ENCODE results near the gene CUTA. TPM values are rescaled to one million over a fixed set of nuclear protein-coding genes. Genes with fewer than 3 reads are reported as not detected.

The CUTA gene
- total and polyA plus RNA-seq, 2 experiments from 2014 or later, result 207 to 421 TPM

- ATAC-seq, result no peak
- Histone ChIP-seq H3K79me2 (replicated peaks; ENCODE audit: insufficient read depth) (peaks cover 27% of the 10 kb centered on the region), H3K4me3 (no peak overlapping the region), H4K20me1 (replicated peaks; ENCODE audit: insufficient read depth) (peaks cover 3% of the 10 kb centered on the region; the same call in 1 of the 2 replicates), H3K4me1 (ENCODE audit: insufficient read depth) (peaks cover 16% of the 10 kb centered on the region), H3K9me2 (ENCODE audit: insufficient read depth) (no peaks in the 10 kb centered on the region), H3K4me2 (no peak overlapping the region), H3K27me3 (ENCODE audit: insufficient read depth) (no peaks in the 10 kb centered on the region), H3K27ac (ENCODE audit: low read depth) (no peak overlapping the region), H3K36me3 (ENCODE audit: insufficient read depth) (peaks cover 55% of the 10 kb centered on the region), H3F3A (replicated peaks; ENCODE audit: low read depth) (peaks cover 6% of the 10 kb centered on the region; the same call in 1 of the 2 replicates), H2AFZ (no peak overlapping the region)
- no peaks in the 10 kb centered on the region; the same call in 2 of the 3 replicates for H3K9me3 Mint-ChIP-seq
- peaks cover 17% of the 10 kb centered on the region for H3K27me3 Mint-ChIP-seq (ENCODE audit: insufficient read depth, low read depth, poor library complexity)
- no peak overlapping the region for H3K27ac Mint-ChIP-seq
- TF ChIP-seq ETS1 (IDR thresholded peaks at IDR 0.05) (no peak), NANOG (IDR thresholded peaks at IDR 0.05; ENCODE audit: borderline replicate concordance) (no peak), CTCF (conservative IDR thresholded peaks at IDR 0.05; ENCODE audit: low read depth in 2 of 2) (no peak), ZNF331 (CRISPR knock-in tag; IDR thresholded peaks at IDR 0.05; ENCODE audit: low read depth) (no peak)
- peaks cover 96% of the 10 kb centered on the region for H3K36me3 Mint-ChIP-seq (ENCODE audit: low read depth)
- DNase-seq (ENCODE audit: low spot score), result no peak
- peaks cover 30% of the 10 kb centered on the region for H3K4me1 Mint-ChIP-seq
- H3K4me3 Mint-ChIP-seq, result no peak overlapping the region
Observed at GRCh38 chr6:33437666-33438065, 19.8 kb upstream of the CUTA start.

- peaks cover 48% of the 10 kb centered on the region for H3K79me2 ChIP-seq (replicated peaks; ENCODE audit: insufficient read depth)
Observed at GRCh38 chr6:33434961-33435360, 17.1 kb upstream of the CUTA start.

GRCh38 chr6:33433544-33434191 lies 15.8 kb upstream of the CUTA start:
- Histone ChIP-seq H3K79me2 (replicated peaks; ENCODE audit: insufficient read depth) (peaks cover 61% of the 10 kb centered on the region), H4K20me1 (replicated peaks; ENCODE audit: insufficient read depth) (no peaks in the 10 kb centered on the region; the same call in 1 of the 2 replicates), H3K27me3 (ENCODE audit: insufficient read depth) (no peaks in the 10 kb centered on the region), H3K4me3 (peak overlapping the region; percentile 64), H3F3A (replicated peaks; ENCODE audit: low read depth) (peaks cover 23% of the 10 kb centered on the region; the same call in 1 of the 2 replicates), H3K4me2 (peak overlapping the region; percentile 90), H3K4me1 (ENCODE audit: insufficient read depth) (peaks cover 51% of the 10 kb centered on the region), H3K27ac (ENCODE audit: low read depth) (peak overlapping the region; percentile 100), H3K36me3 (ENCODE audit: insufficient read depth) (peaks cover 36% of the 10 kb centered on the region), H2AFZ (no peak overlapping the region), H3K9me2 (ENCODE audit: insufficient read depth) (no peaks in the 10 kb centered on the region)
- Mint-ChIP-seq H3K27me3 (ENCODE audit: insufficient read depth, low read depth, poor library complexity) (peaks cover 19% of the 10 kb centered on the region), H3K36me3 (ENCODE audit: low read depth) (peaks cover 62% of the 10 kb centered on the region), H3K9me3 (no peaks in the 10 kb centered on the region), H3K4me1 (peaks cover 50% of the 10 kb centered on the region), H3K27ac (peak overlapping the region; percentile 90), H3K4me3 (peak overlapping the region; percentile 80)
- peak; percentile 52 for ATAC-seq
- DNase-seq (ENCODE audit: low spot score), result peak; percentile 64
- no peak for TF ChIP-seq NANOG (IDR thresholded peaks at IDR 0.05; ENCODE audit: borderline replicate concordance)
- no peak for TF ChIP-seq POLR2AphosphoS5 (IDR thresholded peaks at IDR 0.05; ENCODE audit: low read depth)

More at GRCh38 chr6:33434961-33435360, 17.1 kb upstream of the CUTA start:
- no peak for TF ChIP-seq NANOG (IDR thresholded peaks at IDR 0.05; ENCODE audit: borderline replicate concordance)
- TF ChIP-seq ZNF114 (CRISPR knock-in tag; IDR thresholded peaks at IDR 0.05), result no peak
- no peak for TF ChIP-seq EZH2 (IDR thresholded peaks at IDR 0.05; ENCODE audit: low read depth, unreplicated experiment)
- H3F3A ChIP-seq (replicated peaks; ENCODE audit: low read depth), result peaks cover 15% of the 10 kb centered on the region; the same call in 1 of the 2 replicates
- H4K20me1 ChIP-seq (replicated peaks; ENCODE audit: insufficient read depth), result peaks cover 3% of the 10 kb centered on the region; the same call in 1 of the 2 replicates
- H3K4me2 ChIP-seq, result no peak overlapping the region
- Mint-ChIP-seq H3K9me3 (no peaks in the 10 kb centered on the region; the same call in 2 of the 3 replicates), H3K36me3 (ENCODE audit: low read depth) (peaks cover 75% of the 10 kb centered on the region), H3K4me3 (peak overlapping the region; percentile 28; the same call in 1 of the 3 replicates), H3K4me1 (peaks cover 44% of the 10 kb centered on the region), H3K27ac (peak overlapping the region; percentile 74; the same call in 1 of the 2 replicates), H3K27me3 (ENCODE audit: insufficient read depth, low read depth, poor library complexity) (peaks cover 20% of the 10 kb centered on the region)
- no peak overlapping the region for H3K4me3 ChIP-seq
- no peaks in the 10 kb centered on the region for H3K27me3 ChIP-seq (ENCODE audit: insufficient read depth)
- no peak overlapping the region for H3K27ac ChIP-seq (ENCODE audit: low read depth)
- DNase-seq (ENCODE audit: low spot score) (no peak), ATAC-seq (no peak)
- no peak overlapping the region for H2AFZ ChIP-seq
- peaks cover 38% of the 10 kb centered on the region for H3K36me3 ChIP-seq (ENCODE audit: insufficient read depth)
- peaks cover 38% of the 10 kb centered on the region for H3K4me1 ChIP-seq (ENCODE audit: insufficient read depth)
- H3K9me2 ChIP-seq (ENCODE audit: insufficient read depth), result no peaks in the 10 kb centered on the region

Measured in GM23338 (cell line).